NCI-H526 (cell line): ENCODE results near the gene BAHCC1.

Source experiments
- DNase-seq, 2 experiments: peaks; one replicate each; lab custom pipeline; 2025; lab: John Stamatoyannopoulos, UW

The BAHCC1 gene

DNA sequence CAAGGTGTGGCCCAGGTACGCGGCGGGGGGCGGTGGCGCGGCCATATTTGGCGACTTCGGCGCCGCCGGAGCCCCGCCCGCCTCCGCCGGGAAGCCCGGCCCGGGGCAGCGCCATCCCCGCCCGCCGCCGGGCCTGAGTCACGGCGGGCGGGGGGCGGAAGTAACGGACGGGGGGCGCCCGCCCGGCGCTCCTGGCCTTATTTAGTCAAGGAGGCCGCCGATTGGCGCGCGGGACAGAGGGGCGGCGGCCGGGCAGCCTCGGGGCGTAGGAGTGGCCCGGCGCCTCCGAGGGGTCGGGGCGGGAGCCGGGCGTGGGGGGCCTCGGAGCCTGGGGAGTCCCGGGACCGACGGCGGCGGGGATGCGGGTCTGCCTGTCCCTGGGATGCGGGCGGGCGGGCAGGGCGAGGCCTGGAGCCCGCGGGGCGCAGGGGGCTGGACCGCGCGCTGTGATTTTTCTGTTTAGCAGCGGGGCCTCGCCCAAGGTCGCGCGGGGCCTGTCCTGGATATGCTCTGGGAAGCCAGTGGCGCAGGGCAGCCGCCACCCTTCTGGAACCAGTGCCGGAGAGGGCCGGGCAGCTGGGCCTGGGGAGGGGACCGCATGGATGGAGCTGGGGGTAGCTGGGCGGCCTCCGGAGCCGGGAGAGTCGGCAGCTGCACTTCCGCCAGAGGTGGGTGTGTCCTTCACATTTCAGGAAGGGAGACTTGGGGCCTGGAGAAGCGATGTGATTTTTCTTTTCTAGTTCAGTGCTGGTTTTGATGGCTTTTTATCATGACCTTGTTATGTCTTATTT, 119.7 kb downstream of the BAHCC1 start:
- peak in 1 of 2 experiments; percentile 89 for DNase-seq

- no peak for DNase-seq
Measured at GRCh38 chr17:81515530-81516041, 120.3 kb downstream of the BAHCC1 start.
